Esophagus squamous epithelium (tissue), 4 donors: ENCODE data around the gene CERS1.

Experiments
- CTCF ChIP-seq, 6 experiments: fragments of 450-650 bp in 4 of 6; fragments of 200-600 bp in 2 of 6; sonication (generic) in 2 of 6; IDR thresholded peaks; one replicate each; pipeline ENCODE4 v1.5.1; 2016 to 2019; ENCODE audit warnings: antibody characterized with exemption in 6 of 6, mild to moderate bottlenecking in 4 of 6, moderate library complexity in 4 of 6
- POLR2A ChIP-seq, 4 donors: fragments of 450-650 bp; IDR thresholded peaks; one replicate each; pipeline ENCODE4 v1.6.1; 2017; ENCODE audit warnings: antibody characterized with exemption in 4 of 4, mild to moderate bottlenecking in 4 of 4, moderate library complexity in 3 of 4

GRCh38 chr19:18910801-18911436, 15.0 kb upstream of the CERS1 start:
- TF ChIP-seq CTCF (IDR thresholded peaks at IDR 0.05) (no peak), POLR2A (IDR thresholded peaks at IDR 0.05) (no peak)
